HCT116 (cell line): ENCODE measurements around the gene PRPF19. TPM values are rescaled to one million over a fixed set of nuclear protein-coding genes. Genes with fewer than 3 reads are reported as not detected.

Experiments used
- ATAC-seq: fragments of 200-7000 bp; cut with Tn5 transposase; 2 replicates; pipeline ENCODE4 v1.9.1; 2020; ENCODE audit warnings: mild to moderate bottlenecking, moderate library complexity
- BruUV-seq: library from RNA; stranded (reverse); fragments of 400-500 nt; replicated peaks from 2 replicates; lab custom pipeline; 2021; lab: Mats Ljungman, UMichigan
- CTCF ChIA-PET: fragments of 300-600 bp; sonication (Branson Sonifier 250); formaldehyde crosslinking; loops from one replicate; lab custom pipeline; 2021; ENCODE audit warnings: antibody characterized with exemption; lab: Charles Lee
- POLR2A ChIA-PET: fragments of 300-600, 350-600 bp; sonication (Branson Sonifier 250); formaldehyde crosslinking; loops from one replicate; lab custom pipeline; 2021; ENCODE audit warnings: antibody characterized with exemption; lab: Charles Lee
- RAD21 ChIA-PET, 2 experiments: fragments of 300-600 bp; sonication (Branson Sonifier 250); formaldehyde crosslinking; loops; one replicate each; lab custom pipeline; 2023; ENCODE audit warnings: low total read pairs in 2 of 2; ENCODE audit not compliant: uncharacterized antibody in 2 of 2, unreplicated experiment in 2 of 2, low non-redundant PET in 1 of 2; lab: Charles Lee
- DNase-seq: peaks from one replicate; pipeline ENCODE4 v3.0.0-alpha.2; 2010; ENCODE audit warnings: low read depth, low spot score
- H2AFZ ChIP-seq: fragments of 200-600 bp; shearing (Covaris generic), sonication (generic); 2 replicates; pipeline ENCODE4 v1.6.1; 2017; ENCODE audit warnings: low read depth, mixed run types, mixed read lengths, antibody characterized with exemption, low read length; ENCODE audit not compliant: poor library complexity, severe bottlenecking
- H3K27ac ChIP-seq: 2 replicates; pipeline ENCODE4 v1.5.1; 2012; ENCODE audit warnings: low read depth, low read length
- H3K27me3 ChIP-seq: fragments of 200-600 bp; sonication (generic); 2 replicates; pipeline ENCODE4 v1.6.1; 2016; ENCODE audit warnings: mixed run types, low read length, mixed read lengths; ENCODE audit not compliant: insufficient read depth
- H3K36me3 ChIP-seq, 2 experiments: fragments of 200-500 bp in 1 of 2; fragments of 200-600 bp in 1 of 2; sonication (Bioruptor generic) in 1 of 2; sonication (generic) in 1 of 2; 2 replicates each; pipeline versions ENCODE4 v1.5.1 to v1.6.1; 2014 to 2016; ENCODE audit warnings: low read length in 2 of 2, inconsistent platforms in 1 of 2, mixed read lengths in 1 of 2, mixed run types in 1 of 2; ENCODE audit not compliant: insufficient read depth in 2 of 2, control insufficient read depth in 1 of 2
- H3K4me1 ChIP-seq, 2 experiments: fragments of 200-600 bp in 1 of 2; sonication (generic) in 1 of 2; 2 replicates each; pipeline versions ENCODE4 v1.5.1 to v1.6.1; 2012 to 2017; ENCODE audit warnings: low read length in 2 of 2, inconsistent platforms in 1 of 2, mild to moderate bottlenecking in 1 of 2, mixed read lengths in 1 of 2, mixed run types in 1 of 2, moderate library complexity in 1 of 2; ENCODE audit not compliant: insufficient read depth in 2 of 2, control insufficient read depth in 1 of 2
- H3K4me2 ChIP-seq: fragments of 200-600 bp; sonication (generic); 2 replicates; pipeline ENCODE4 v1.6.1; 2017; ENCODE audit warnings: mixed run types, low read length, mixed read lengths
- H3K4me3 ChIP-seq, 2 experiments: fragments of 200-600 bp in 1 of 2; sonication (generic) in 1 of 2; replicated peaks in 1 of 2; 2 replicates each; pipeline ENCODE4 v1.5.1; 2011 to 2016; ENCODE audit warnings: low read length in 2 of 2, control low read depth in 1 of 2, low read depth in 1 of 2, mild to moderate bottlenecking in 1 of 2, mixed read lengths in 1 of 2, mixed run types in 1 of 2
- H3K79me2 ChIP-seq: fragments of 200-600 bp; sonication (generic); 2 replicates; pipeline ENCODE4 v1.6.1; 2017; ENCODE audit warnings: mild to moderate bottlenecking, mixed run types, low read length, moderate library complexity, mixed read lengths; ENCODE audit not compliant: insufficient read depth
- H3K9ac ChIP-seq: fragments of 200-600 bp; sonication (generic); 2 replicates; pipeline ENCODE4 v1.6.1; 2016; ENCODE audit warnings: low read length, mixed read lengths
- H3K9me2 ChIP-seq: fragments of 200-600 bp; sonication (generic), shearing (Covaris generic); 2 replicates; pipeline ENCODE4 v1.6.1; 2017; ENCODE audit warnings: mixed run types, mild to moderate bottlenecking, moderate library complexity; ENCODE audit not compliant: insufficient read depth
- H3K9me3 ChIP-seq, 2 experiments: fragments of 200-500 bp in 1 of 2; fragments of 200-600 bp in 1 of 2; sonication (Bioruptor generic) in 1 of 2; sonication (generic) in 1 of 2; 2 replicates each; pipeline ENCODE4 v1.6.1; 2014 to 2017; ENCODE audit warnings: low read length in 2 of 2, mixed read lengths in 2 of 2, inconsistent platforms in 1 of 2, low read depth in 1 of 2, mild to moderate bottlenecking in 1 of 2, mixed run types in 1 of 2, moderate library complexity in 1 of 2; ENCODE audit not compliant: control insufficient read depth in 1 of 2, insufficient read depth in 1 of 2
- H4K20me1 ChIP-seq: fragments of 200-600 bp; sonication (generic), shearing (Covaris generic); 2 replicates; pipeline ENCODE4 v1.6.1; 2017; ENCODE audit warnings: mixed run types, mild to moderate bottlenecking, moderate library complexity; ENCODE audit not compliant: insufficient read depth
- CEBPB ChIP-seq: IDR thresholded peaks from 2 replicates; pipeline ENCODE4 v1.6.1; 2012; ENCODE audit warnings: low read depth
- EGR1 ChIP-seq: IDR thresholded peaks from 2 replicates; pipeline ENCODE4 v1.6.1; 2012; ENCODE audit warnings: low read depth
- ELF1 ChIP-seq: IDR thresholded peaks from 2 replicates; pipeline ENCODE4 v1.6.1; 2012; ENCODE audit warnings: low read depth, borderline replicate concordance
- JUND ChIP-seq: IDR thresholded peaks from 2 replicates; pipeline ENCODE4 v1.6.1; 2012
- SIN3A ChIP-seq: IDR thresholded peaks from 2 replicates; pipeline ENCODE4 v1.6.1; 2012; ENCODE audit warnings: low read depth
- SRF ChIP-seq: IDR thresholded peaks from 2 replicates; pipeline ENCODE4 v1.6.1; 2012; ENCODE audit warnings: low read depth
- ZNF274 ChIP-seq: fragments of 200-500 bp; sonication (Bioruptor generic); IDR thresholded peaks from 2 replicates; pipeline ENCODE4 v1.6.1; 2014; ENCODE audit warnings: mild to moderate bottlenecking, low read depth, low read length, inconsistent platforms
- intact Hi-C: fragments of 100-400 bp; cut with micrococcal nuclease; formaldehyde crosslinking; loops from 2 replicates; pipeline ENCODE4 v1.10.0; 2022
- total RNA-seq: library from RNA; stranded (reverse); gene quantifications from one replicate; pipeline ENCODE4 v1.2.1, GENCODE V29; 2021; ENCODE audit not compliant: unreplicated experiment
- TF ChIP-seq, protein P1 (sequence below): IDR thresholded peaks from 2 replicates; pipeline ENCODE4 v1.6.1; 2011; ENCODE audit warnings: mild to moderate bottlenecking, low read length, moderate library complexity; ENCODE audit not compliant: insufficient replicate concordance; ENCODE audit errors: extremely low read depth

The PRPF19 gene
- total RNA-seq, 1 experiment from 2014 or later, result 156 TPM

GRCh38 chr11:60942219-60942618, 35.8 kb upstream of the PRPF19 start:
- ChIA-PET CTCF (no interaction called here), POLR2A (no interaction called here)
- TF ChIP-seq, protein P1, sequence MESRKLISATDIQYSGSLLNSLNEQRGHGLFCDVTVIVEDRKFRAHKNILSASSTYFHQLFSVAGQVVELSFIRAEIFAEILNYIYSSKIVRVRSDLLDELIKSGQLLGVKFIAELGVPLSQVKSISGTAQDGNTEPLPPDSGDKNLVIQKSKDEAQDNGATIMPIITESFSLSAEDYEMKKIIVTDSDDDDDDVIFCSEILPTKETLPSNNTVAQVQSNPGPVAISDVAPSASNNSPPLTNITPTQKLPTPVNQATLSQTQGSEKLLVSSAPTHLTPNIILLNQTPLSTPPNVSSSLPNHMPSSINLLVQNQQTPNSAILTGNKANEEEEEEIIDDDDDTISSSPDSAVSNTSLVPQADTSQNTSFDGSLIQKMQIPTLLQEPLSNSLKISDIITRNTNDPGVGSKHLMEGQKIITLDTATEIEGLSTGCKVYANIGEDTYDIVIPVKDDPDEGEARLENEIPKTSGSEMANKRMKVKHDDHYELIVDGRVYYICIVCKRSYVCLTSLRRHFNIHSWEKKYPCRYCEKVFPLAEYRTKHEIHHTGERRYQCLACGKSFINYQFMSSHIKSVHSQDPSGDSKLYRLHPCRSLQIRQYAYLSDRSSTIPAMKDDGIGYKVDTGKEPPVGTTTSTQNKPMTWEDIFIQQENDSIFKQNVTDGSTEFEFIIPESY, result no peak
- TF ChIP-seq EGR1, result no peak
- TF ChIP-seq CEBPB, result no peak
- TF ChIP-seq ELF1, result no peak
- TF ChIP-seq SRF, result no peak
- no peak for TF ChIP-seq SIN3A
- no peak for TF ChIP-seq JUND
- no peak for TF ChIP-seq ZNF274
- TF ChIP-seq, all 23 proteins: peak for 0
- no TSS peak for BruUV-seq
- ATAC-seq (no peak), DNase-seq (no peak)
- no peak overlapping the region for H3K27ac ChIP-seq
- H3K27me3 ChIP-seq, result 0 out of 2 replicates have a peak, but pooled peaks cover 11% of the 10 kb centered on the region
- RAD21 ChIA-PET, result interaction anchor here in 1 of 2 experiments (0.6 kb wide), 1 partner anchor 513 kb away, joined by 3 read pairs; no protein-coding TSS in a partner anchor
- no peaks in the 10 kb centered on the region for H3K4me1 ChIP-seq
- H3K9ac ChIP-seq, result no peak overlapping the region
- intact Hi-C loops, result no loop called here
- no peaks in the 10 kb centered on the region for H3K79me2 ChIP-seq
- H4K20me1 ChIP-seq, result no peaks in the 10 kb centered on the region
- H3K4me3 ChIP-seq, result no peak overlapping the region
- no peaks in the 10 kb centered on the region for H3K9me2 ChIP-seq
- H3K9me3 ChIP-seq, result no peaks in the 10 kb centered on the region
- no peak overlapping the region for H2AFZ ChIP-seq
- H3K36me3 ChIP-seq, result no peaks in the 10 kb centered on the region
- H3K4me2 ChIP-seq, result no peak overlapping the region
